Smooth muscle cell (in vitro differentiated cells): ENCODE data around the gene HRH3. TPM values are rescaled to one million over a fixed set of nuclear protein-coding genes. Genes with fewer than 3 reads are reported as not detected.

Experiments used
- DNase-seq: peaks from one replicate; lab custom pipeline; 2025; ENCODE audit not compliant: unreplicated experiment; lab: John Stamatoyannopoulos, UW
- H2AFZ ChIP-seq: fragments of 200-600 bp; sonication (generic); 2 replicates; pipeline ENCODE4 v1.6.0; 2016; ENCODE audit warnings: antibody characterized with exemption, low read depth, mild to moderate bottlenecking
- H3F3A ChIP-seq: fragments of 200-600 bp; sonication (generic); 2 replicates; pipeline ENCODE4 v1.6.0; 2017; ENCODE audit warnings: antibody characterized with exemption, low read depth
- H3K27ac ChIP-seq: fragments of 200-600 bp; sonication (generic); 2 replicates; pipeline ENCODE4 v1.5.1; 2016; ENCODE audit warnings: low read depth, mild to moderate bottlenecking
- H3K27me3 ChIP-seq: fragments of 200-600 bp; sonication (generic); 2 replicates; pipeline ENCODE4 v1.6.1; 2016; ENCODE audit warnings: low read depth, mild to moderate bottlenecking
- H3K36me3 ChIP-seq: fragments of 200-600 bp; sonication (generic); 2 replicates; pipeline ENCODE4 v1.5.1; 2016; ENCODE audit warnings: low read depth
- H3K4me1 ChIP-seq: fragments of 200-600 bp; sonication (generic); 2 replicates; pipeline ENCODE4 v1.5.1; 2016; ENCODE audit warnings: low read depth
- H3K4me2 ChIP-seq: fragments of 200-600 bp; sonication (generic); 2 replicates; pipeline ENCODE4 v1.6.0; 2016; ENCODE audit warnings: mild to moderate bottlenecking
- H3K4me3 ChIP-seq: fragments of 200-600 bp; sonication (generic); 2 replicates; pipeline ENCODE4 v1.5.1; 2016; ENCODE audit warnings: mild to moderate bottlenecking
- H3K79me2 ChIP-seq: fragments of 200-600 bp; sonication (generic); 2 replicates; pipeline ENCODE4 v1.6.0; 2016; ENCODE audit warnings: low read depth, mild to moderate bottlenecking
- H3K9ac ChIP-seq: fragments of 200-600 bp; sonication (generic); 2 replicates; pipeline ENCODE4 v1.6.0; 2016; ENCODE audit warnings: low read depth
- H3K9me3 ChIP-seq: fragments of 200-600 bp; sonication (generic); replicated peaks from 2 replicates; pipeline ENCODE4 v1.5.1; 2016; ENCODE audit warnings: low read depth
- H4K20me1 ChIP-seq: fragments of 200-600 bp; sonication (generic); 2 replicates; pipeline ENCODE4 v1.6.0; 2016; ENCODE audit warnings: low read depth
- WGBS: methylation state at CpG from one replicate; pipeline ENCODE4 v1.1.7; 2016; ENCODE audit warnings: low lambda C conversion rate; 5-methylcytosine and 5-hydroxymethylcytosine counted together
- polyA plus RNA-seq: library from polyadenylated mRNA; unstranded; fragments of >200 nt; fragmentation: Nextera tagmentation; extraction: Ambion mirVana; gene quantifications from 2 replicates; pipeline ENCODE4 v1.2.1, GENCODE V29; 2016
- total RNA-seq: library from RNA; depleted of rRNA; stranded (reverse); fragments of >200 nt; gene quantifications from 2 replicates; pipeline ENCODE4 v1.2.3, GENCODE V29; 2014
- TF ChIP-seq, protein P1 (sequence below): fragments of 200-600 bp; sonication (generic); IDR thresholded peaks from 2 replicates; pipeline ENCODE4 v1.5.1; 2017; ENCODE audit warnings: borderline replicate concordance, mild to moderate bottlenecking, antibody characterized with exemption; ENCODE audit not compliant: insufficient read depth, poor library complexity, severe bottlenecking

Gene HRH3
- total and polyA plus RNA-seq, 2 experiments from 2014 or later = not detected

DNA sequence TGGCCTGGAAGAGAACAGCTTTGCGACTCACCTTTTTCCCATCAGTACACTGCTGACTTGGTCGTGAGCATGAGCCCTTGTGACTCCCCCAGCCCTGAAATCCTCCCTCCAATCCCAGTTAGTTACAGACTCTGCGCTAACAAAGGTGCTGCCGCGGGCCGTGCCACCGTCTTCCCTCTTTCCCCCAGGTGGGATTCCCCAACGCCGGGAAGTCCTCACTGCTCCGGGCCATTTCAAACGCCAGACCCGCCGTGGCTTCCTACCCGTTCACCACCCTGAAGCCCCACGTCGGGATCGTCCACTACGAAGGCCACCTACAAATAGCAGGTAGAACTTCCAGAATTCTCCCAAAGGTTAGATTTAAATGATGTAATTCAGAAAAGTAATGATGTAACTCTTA, 21.1 kb downstream of the HRH3 start:
- Histone ChIP-seq H3K27ac (no peak overlapping the region), H3K36me3 (peaks cover 10% of the 10 kb centered on the region), H3F3A (no peaks in the 10 kb centered on the region), H3K9ac (no peak overlapping the region), H3K79me2 (no peaks in the 10 kb centered on the region), H4K20me1 (peaks cover 20% of the 10 kb centered on the region), H3K4me3 (no peak overlapping the region), H3K27me3 (no peaks in the 10 kb centered on the region), H3K9me3 (no peaks in the 10 kb centered on the region), H3K4me2 (no peak overlapping the region), H3K4me1 (no peaks in the 10 kb centered on the region), H2AFZ (no peak overlapping the region)
- WGBS = 98% methylated on average over 18 of the region's 18 CpGs
- TF ChIP-seq, protein P1, sequence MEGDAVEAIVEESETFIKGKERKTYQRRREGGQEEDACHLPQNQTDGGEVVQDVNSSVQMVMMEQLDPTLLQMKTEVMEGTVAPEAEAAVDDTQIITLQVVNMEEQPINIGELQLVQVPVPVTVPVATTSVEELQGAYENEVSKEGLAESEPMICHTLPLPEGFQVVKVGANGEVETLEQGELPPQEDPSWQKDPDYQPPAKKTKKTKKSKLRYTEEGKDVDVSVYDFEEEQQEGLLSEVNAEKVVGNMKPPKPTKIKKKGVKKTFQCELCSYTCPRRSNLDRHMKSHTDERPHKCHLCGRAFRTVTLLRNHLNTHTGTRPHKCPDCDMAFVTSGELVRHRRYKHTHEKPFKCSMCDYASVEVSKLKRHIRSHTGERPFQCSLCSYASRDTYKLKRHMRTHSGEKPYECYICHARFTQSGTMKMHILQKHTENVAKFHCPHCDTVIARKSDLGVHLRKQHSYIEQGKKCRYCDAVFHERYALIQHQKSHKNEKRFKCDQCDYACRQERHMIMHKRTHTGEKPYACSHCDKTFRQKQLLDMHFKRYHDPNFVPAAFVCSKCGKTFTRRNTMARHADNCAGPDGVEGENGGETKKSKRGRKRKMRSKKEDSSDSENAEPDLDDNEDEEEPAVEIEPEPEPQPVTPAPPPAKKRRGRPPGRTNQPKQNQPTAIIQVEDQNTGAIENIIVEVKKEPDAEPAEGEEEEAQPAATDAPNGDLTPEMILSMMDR = no peak
- no peak for DNase-seq

DNA sequence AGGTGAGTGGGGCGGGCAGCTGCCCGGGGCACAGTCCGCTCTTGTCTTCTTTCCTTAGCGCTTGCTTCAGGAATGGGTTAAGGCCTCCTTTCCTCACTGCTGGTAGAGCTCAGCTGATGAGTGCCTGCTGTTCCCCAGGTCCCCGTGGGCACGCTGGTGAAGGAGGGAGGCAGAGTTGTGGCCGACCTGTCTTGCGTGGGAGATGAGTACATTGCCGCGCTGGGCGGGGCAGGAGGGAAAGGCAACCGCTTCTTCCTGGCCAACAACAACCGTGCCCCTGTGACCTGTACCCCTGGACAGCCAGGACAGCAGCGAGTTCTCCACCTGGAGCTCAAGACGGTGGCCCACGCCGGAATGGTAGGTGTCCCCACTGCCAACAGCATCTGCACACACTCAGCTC, 21.6 kb downstream of the HRH3 start:
- Histone ChIP-seq H3K9ac (no peak overlapping the region), H3K36me3 (peaks cover 10% of the 10 kb centered on the region), H3K79me2 (peaks cover 2% of the 10 kb centered on the region), H3K9me3 (no peaks in the 10 kb centered on the region), H3K4me2 (no peak overlapping the region), H3K4me1 (no peaks in the 10 kb centered on the region), H3K4me3 (no peak overlapping the region), H4K20me1 (peaks cover 24% of the 10 kb centered on the region), H3K27ac (no peak overlapping the region), H2AFZ (no peak overlapping the region), H3F3A (no peaks in the 10 kb centered on the region), H3K27me3 (no peaks in the 10 kb centered on the region)
- 98% methylated on average over 17 of the region's 17 CpGs for whole genome bisulfite sequencing
- TF ChIP-seq, protein P1 = no peak
- DNase-seq = no peak

DNA sequence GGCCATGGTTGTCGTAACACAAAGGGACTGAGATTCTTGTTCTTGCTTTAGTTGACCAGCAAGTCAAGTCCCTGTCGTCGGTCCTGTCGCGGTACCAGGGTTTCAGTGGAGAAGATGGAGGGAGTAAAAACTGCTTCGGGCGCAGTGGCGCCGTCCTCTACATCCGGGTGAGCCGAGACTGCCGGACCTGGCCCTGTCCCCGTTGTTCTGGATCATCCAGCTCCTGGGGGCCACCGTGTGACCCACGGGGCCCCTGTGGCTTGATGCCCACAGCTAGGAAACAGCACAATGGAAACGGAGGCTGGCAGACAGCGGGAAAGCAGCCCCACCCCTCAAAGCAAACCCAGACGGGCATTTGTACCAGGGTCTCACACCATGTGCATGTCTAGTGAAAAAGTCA, 22.3 kb downstream of the HRH3 start:
- no peak for DNase-seq
- Histone ChIP-seq H3K4me3 (no peak overlapping the region), H3F3A (no peaks in the 10 kb centered on the region), H2AFZ (no peak overlapping the region), H3K79me2 (peaks cover 7% of the 10 kb centered on the region), H4K20me1 (peaks cover 31% of the 10 kb centered on the region), H3K9me3 (no peaks in the 10 kb centered on the region), H3K9ac (no peak overlapping the region), H3K4me2 (no peak overlapping the region), H3K36me3 (peaks cover 10% of the 10 kb centered on the region), H3K27ac (no peak overlapping the region), H3K4me1 (no peaks in the 10 kb centered on the region), H3K27me3 (no peaks in the 10 kb centered on the region)
- TF ChIP-seq, protein P1 = no peak
- WGBS = 97% methylated on average over 18 of the region's 18 CpGs

DNA sequence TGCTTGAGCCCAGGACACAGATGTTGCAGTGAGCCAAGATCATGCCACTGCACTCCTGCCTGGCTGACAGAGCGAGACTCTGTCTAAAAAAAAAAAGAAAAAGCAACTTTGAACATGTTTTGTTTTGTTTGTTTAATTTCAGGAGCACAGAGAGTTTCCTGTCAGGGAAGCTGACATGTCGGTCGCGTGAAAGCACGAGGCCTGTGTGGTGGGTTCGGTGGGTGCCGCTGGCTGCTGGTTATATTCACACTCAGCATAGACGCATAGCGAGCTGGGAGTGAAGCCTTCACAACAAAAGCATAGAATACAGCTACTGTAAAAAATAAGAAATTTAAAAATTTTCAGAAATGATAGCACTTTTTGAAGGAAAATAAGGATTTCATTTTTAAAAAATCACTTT, 22.8 kb downstream of the HRH3 start:
- WGBS = 87% methylated on average over 9 of the region's 9 CpGs
- Histone ChIP-seq H3K9me3 (no peaks in the 10 kb centered on the region), H3K4me2 (no peak overlapping the region), H3K27me3 (no peaks in the 10 kb centered on the region), H4K20me1 (peaks cover 36% of the 10 kb centered on the region), H3K9ac (no peak overlapping the region), H3K36me3 (peaks cover 10% of the 10 kb centered on the region), H2AFZ (no peak overlapping the region), H3K27ac (no peak overlapping the region), H3K4me1 (no peaks in the 10 kb centered on the region), H3K79me2 (peaks cover 10% of the 10 kb centered on the region), H3F3A (no peaks in the 10 kb centered on the region), H3K4me3 (no peak overlapping the region)
- no peak for DNase-seq
- TF ChIP-seq, protein P1 = no peak
